Right lobe of liver (tissue), 4 donors: Measurements from ENCODE around the gene ADAMTS14.

ENCODE experiments used
- CTCF ChIP-seq, 4 donors: fragments of 200-600 bp in 3 of 4; fragments of 450-650 bp in 1 of 4; IDR thresholded peaks; one replicate each; pipeline versions ENCODE4 v1.5.1 to v1.8.0; 2016 to 2022; ENCODE audit warnings: antibody characterized with exemption in 4 of 4, mild to moderate bottlenecking in 2 of 4
- POLR2A ChIP-seq: fragments of 450-650 bp; IDR thresholded peaks from one replicate; pipeline ENCODE4 v1.6.1; 2017; ENCODE audit warnings: antibody characterized with exemption, mild to moderate bottlenecking
- donor health status: DM: no; HTN: no; CAD: no.
- donor health status: DM: no; HTN: no; CAD: no.
- donor health status: DM: no; HTN: yes; CAD: no.

DNA sequence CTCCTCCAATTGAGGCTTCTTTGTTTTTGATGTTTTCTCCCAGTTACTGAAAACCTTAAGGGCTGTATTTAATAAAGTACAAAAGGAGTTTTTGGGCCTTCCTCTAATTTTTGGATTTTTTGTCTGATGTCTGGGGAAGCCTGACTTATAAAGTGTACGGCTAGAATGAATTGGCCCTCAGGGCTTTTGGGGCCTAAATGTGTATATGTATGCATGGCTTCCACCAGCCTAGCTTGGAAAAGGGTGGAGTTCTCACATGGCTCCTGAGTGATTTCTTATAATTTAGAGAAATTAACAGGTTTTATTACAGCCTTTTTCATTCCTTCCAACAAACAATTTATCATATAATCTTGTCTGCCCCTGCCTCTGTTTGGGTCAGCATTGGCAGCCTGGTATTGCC, 123.3 kb downstream of the ADAMTS14 start:
- TF ChIP-seq CTCF (IDR thresholded peaks at IDR 0.05) (no peak), POLR2A (no peak)
